HepG2 (cell line): ENCODE results near the gene ARHGEF4.

Source experiments
- MED8 ChIP-seq: sonication (generic); formaldehyde crosslinking; IDR thresholded peaks from 2 replicates; pipeline ENCODE4 v1.8.1; 2023; ENCODE audit warnings: mild to moderate bottlenecking, missing genetic modification reagents; ENCODE audit not compliant: insufficient replicate concordance
- SAP130 ChIP-seq: IDR thresholded peaks from 2 replicates; pipeline ENCODE4 v1.6.1; 2016; ENCODE audit warnings: low read depth
- STAT5B ChIP-seq: sonication (generic); formaldehyde crosslinking; IDR thresholded peaks from 2 replicates; pipeline ENCODE4 v1.4.0; 2020; ENCODE audit warnings: missing genetic modification reagents

DNA sequence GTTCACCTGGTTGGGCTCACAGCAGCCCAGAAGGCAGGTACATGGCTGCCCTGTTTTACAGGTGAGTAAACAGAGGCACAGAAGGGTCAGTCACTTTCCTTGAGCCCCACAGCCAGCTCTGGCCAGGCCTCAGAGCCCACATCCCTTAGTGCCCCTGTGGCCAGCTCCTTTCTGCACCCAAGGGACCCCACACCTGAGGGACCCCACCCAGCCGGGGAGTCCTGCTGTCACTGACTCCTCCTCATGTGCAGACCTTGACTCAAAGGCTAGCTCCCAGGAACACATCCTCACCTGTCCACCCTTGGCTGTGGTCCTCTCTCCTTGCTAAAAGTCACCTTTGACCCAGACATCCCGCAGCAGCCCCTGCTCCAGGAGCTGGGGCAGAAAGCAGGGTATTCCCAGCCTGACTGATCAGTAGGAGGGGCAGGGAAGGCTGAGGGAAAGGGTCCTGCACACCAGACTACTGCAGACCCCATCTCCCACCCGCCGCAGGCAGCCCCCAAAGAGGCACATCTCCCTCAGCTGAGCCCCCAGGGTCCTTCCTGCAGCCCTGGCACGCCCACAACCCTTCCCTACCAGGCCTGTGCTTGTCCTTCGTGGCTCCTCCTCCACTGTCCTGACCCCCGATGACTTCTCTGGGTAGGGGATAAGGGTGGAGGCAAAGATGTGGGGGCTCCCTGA, 9.8 kb upstream of the ARHGEF4 start:
- no peak for TF ChIP-seq MED8 (CRISPR knock-in tag)
- no peak for TF ChIP-seq SAP130 (CRISPR knock-in tag)
- no peak for TF ChIP-seq STAT5B
